Fibroblast of lung (primary cell): ENCODE results near the gene CDH4.

ENCODE experiments used
- CTCF ChIP-seq, 2 donors: IDR thresholded peaks in 1 of 2; conservative IDR thresholded peaks in 1 of 2; 1 replicate in 1 of 2; 2 replicates in 1 of 2; pipeline ENCODE4 v1.5.1; 2011 to 2012; ENCODE audit warnings: low read length in 2 of 2, control low read depth in 1 of 2, inconsistent platforms in 1 of 2, low read depth in 1 of 2, mild to moderate bottlenecking in 1 of 2
- EZH2 ChIP-seq: IDR thresholded peaks from 2 replicates; pipeline ENCODE4 v1.5.1; 2012; ENCODE audit warnings: low read length, control low read depth, mild to moderate bottlenecking; ENCODE audit errors: missing control alignments

GRCh38 chr20:61482901-61483300 is 230.8 kb downstream of the CDH4 start:
- TF ChIP-seq CTCF (conservative IDR thresholded peaks at IDR 0.05 in 1 of 2, IDR thresholded peaks at IDR 0.05 in 1 of 2; ENCODE audit: low read depth in 1 of 2, low read length in 2 of 2) (no peak), EZH2 (no peak)
